HEK293 (cell line): ENCODE measurements around the gene NLGN1.

Source experiments
- CTCF ChIA-PET: fragments of 350-600 bp; formaldehyde crosslinking; extraction: SDS; loops from one replicate; lab custom pipeline; 2021; ENCODE audit warnings: antibody characterized with exemption; lab: Yijun Ruan, JAX
- POLR2A ChIA-PET: fragments of 300-600 bp; formaldehyde crosslinking; extraction: SDS; loops from one replicate; lab custom pipeline; 2020; ENCODE audit warnings: antibody characterized with exemption, inconsistent platforms; lab: Yijun Ruan, JAX
- H3K27ac ChIP-seq: fragments of 200-500 bp; sonication (Bioruptor generic); 2 replicates; pipeline ENCODE4 v1.5.1; 2014; ENCODE audit warnings: low read depth, low read length, control low read depth, inconsistent platforms; ENCODE audit errors: extremely low read depth
- H3K36me3 ChIP-seq, 2 experiments: fragments of 200-500 bp in 1 of 2; sonication (Bioruptor generic) in 1 of 2; 1 replicate in 1 of 2; 2 replicates in 1 of 2; pipeline ENCODE4 v1.5.1; 2014 to 2017; ENCODE audit warnings: inconsistent platforms in 2 of 2, low read length in 2 of 2; ENCODE audit not compliant: control insufficient read depth in 2 of 2, insufficient read depth in 1 of 2
- H3K4me1 ChIP-seq: fragments of 200-500 bp; sonication (Bioruptor generic); 2 replicates; pipeline ENCODE4 v1.5.1; 2014; ENCODE audit warnings: mild to moderate bottlenecking, low read length, inconsistent platforms; ENCODE audit not compliant: control insufficient read depth, insufficient read depth
- H3K4me3 ChIP-seq: 2 replicates; pipeline ENCODE4 v1.5.1; 2011; ENCODE audit warnings: low read depth, mild to moderate bottlenecking, control low read depth, low read length, moderate library complexity
- H3K9me3 ChIP-seq: fragments of 200-500 bp; sonication (Bioruptor generic); 2 replicates; pipeline ENCODE4 v1.5.1; 2014; ENCODE audit warnings: low read depth, low read length, inconsistent platforms; ENCODE audit not compliant: control insufficient read depth, insufficient read depth
- HOXC10 ChIP-seq: sonication (generic); formaldehyde crosslinking; IDR thresholded peaks from 2 replicates; pipeline ENCODE4 v1.8.1; 2023; ENCODE audit warnings: mild to moderate bottlenecking, missing genetic modification reagents
- OVOL3 ChIP-seq: fragments of 450-650 bp; formaldehyde crosslinking; IDR thresholded peaks from 2 replicates; pipeline ENCODE4 v1.5.1; 2016; ENCODE audit warnings: missing biosample characterization, missing genetic modification characterization
- PRDM4 ChIP-seq: fragments of 450-650 bp; formaldehyde crosslinking; IDR thresholded peaks from 2 replicates; pipeline ENCODE4 v1.5.1; 2017; ENCODE audit warnings: missing biosample characterization, missing genetic modification characterization
- SCRT1 ChIP-seq: fragments of 450-650 bp; formaldehyde crosslinking; IDR thresholded peaks from 2 replicates; pipeline ENCODE4 v1.5.1; 2016; ENCODE audit warnings: missing biosample characterization, missing genetic modification characterization, borderline replicate concordance
- SCRT2 ChIP-seq: fragments of 450-650 bp; formaldehyde crosslinking; IDR thresholded peaks from 2 replicates; pipeline ENCODE4 v1.5.1; 2016; ENCODE audit warnings: missing biosample characterization, missing genetic modification characterization
- ZBTB1 ChIP-seq: fragments of 450-650 bp; formaldehyde crosslinking; IDR thresholded peaks from 2 replicates; pipeline ENCODE4 v1.5.1; 2016; ENCODE audit warnings: missing biosample characterization, missing genetic modification characterization
- ZBTB10 ChIP-seq: fragments of 450-650 bp; formaldehyde crosslinking; IDR thresholded peaks from 2 replicates; pipeline ENCODE4 v1.5.1; 2016; ENCODE audit warnings: missing biosample characterization, missing genetic modification characterization
- ZNF121 ChIP-seq: fragments of 450-650 bp; formaldehyde crosslinking; IDR thresholded peaks from 2 replicates; pipeline ENCODE4 v1.5.1; 2016; ENCODE audit warnings: missing biosample characterization, missing genetic modification characterization
- ZNF239 ChIP-seq: fragments of 450-650 bp; formaldehyde crosslinking; IDR thresholded peaks from 2 replicates; pipeline ENCODE4 v1.5.1; 2016; ENCODE audit warnings: missing biosample characterization, missing genetic modification characterization
- ZNF530 ChIP-seq: fragments of 450-650 bp; formaldehyde crosslinking; IDR thresholded peaks from 2 replicates; pipeline ENCODE4 v1.5.1; 2016; ENCODE audit warnings: low read depth, missing biosample characterization, missing genetic modification characterization
- ZNF549 ChIP-seq: fragments of 450-650 bp; IDR thresholded peaks from 2 replicates; pipeline ENCODE4 v1.5.1; 2018; ENCODE audit warnings: missing biosample characterization, missing genetic modification characterization, mild to moderate bottlenecking, inconsistent platforms, moderate library complexity
- ZNF555 ChIP-seq: fragments of 450-650 bp; formaldehyde crosslinking; conservative IDR thresholded peaks from 2 replicates; pipeline ENCODE4 v1.5.1; 2017; ENCODE audit warnings: missing biosample characterization, mild to moderate bottlenecking, missing genetic modification characterization, inconsistent platforms
- ZNF600 ChIP-seq: fragments of 450-650 bp; formaldehyde crosslinking; IDR thresholded peaks from 2 replicates; pipeline ENCODE4 v1.5.1; 2016; ENCODE audit warnings: missing biosample characterization, missing genetic modification characterization
- ZNF626 ChIP-seq: fragments of 450-650 bp; sonication (Bioruptor Pico); formaldehyde crosslinking; IDR thresholded peaks from 2 replicates; pipeline ENCODE4 v1.5.1; 2018; ENCODE audit warnings: missing biosample characterization, missing genetic modification characterization, inconsistent platforms
- ZNF830 ChIP-seq: fragments of 450-650 bp; IDR thresholded peaks from 2 replicates; pipeline ENCODE4 v1.5.0; 2018; ENCODE audit warnings: missing biosample characterization, missing genetic modification characterization, low read depth, mild to moderate bottlenecking, moderate library complexity
- TF ChIP-seq, protein P1 (sequence below): fragments of 450-650 bp; formaldehyde crosslinking; IDR thresholded peaks from 2 replicates; pipeline ENCODE4 v1.5.1; 2016; ENCODE audit warnings: missing biosample characterization, missing genetic modification characterization
- TF ChIP-seq, protein P2 (sequence below): fragments of 450-650 bp; formaldehyde crosslinking; IDR thresholded peaks from 2 replicates; pipeline ENCODE4 v1.5.1; 2016; ENCODE audit warnings: missing biosample characterization, missing genetic modification characterization, low read depth

NLGN1 gene

GRCh38 chr3:173709026-173709425, 311.5 kb downstream of the NLGN1 start (continued):
- TF ChIP-seq ZNF530 = no peak
- TF ChIP-seq, all 188 proteins: peak for 0

DNA sequence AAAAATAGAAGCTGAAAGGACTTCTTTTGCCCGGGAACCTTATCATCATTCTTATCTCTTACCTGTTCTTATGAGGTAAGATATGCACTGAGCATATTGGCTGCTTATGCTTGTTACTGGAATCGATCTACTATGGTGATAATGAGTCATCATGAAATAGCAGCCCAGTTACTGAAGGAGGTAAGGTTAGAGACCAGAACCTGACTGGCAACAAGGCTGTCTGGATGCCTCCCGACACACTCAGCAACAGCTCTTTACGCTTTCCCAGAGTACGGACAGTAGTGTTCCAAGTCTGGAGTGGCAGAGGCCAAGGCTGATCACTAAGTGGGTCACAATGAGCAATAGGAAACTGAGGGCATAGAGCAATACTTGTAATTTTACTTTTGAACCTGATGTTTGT, 314.1 kb downstream of the NLGN1 start:
- Histone ChIP-seq H3K4me1 (no peaks in the 10 kb centered on the region), H3K9me3 (no peaks in the 10 kb centered on the region), H3K36me3 (no peaks in the 10 kb centered on the region), H3K27ac (no peak overlapping the region), H3K4me3 (no peak overlapping the region)
- ChIA-PET POLR2A (no interaction called here), CTCF (no interaction called here)
- TF ChIP-seq ZNF239 (tag by site-specific recombination) (no peak), ZNF600 (peak; percentile 51; the same call in 1 of the 2 replicates)

- Histone ChIP-seq H3K4me3 (no peak overlapping the region), H3K27ac (no peak overlapping the region)
- TF ChIP-seq ZNF626 = no peak
- TF ChIP-seq ZNF830 (tag by site-specific recombination) = no peak
- no peak for TF ChIP-seq HOXC10
- no peak for TF ChIP-seq OVOL3 (tag by site-specific recombination)
- TF ChIP-seq SCRT2 = no peak
- no peak for TF ChIP-seq PRDM4 (tag by site-specific recombination)
- TF ChIP-seq, protein P1, sequence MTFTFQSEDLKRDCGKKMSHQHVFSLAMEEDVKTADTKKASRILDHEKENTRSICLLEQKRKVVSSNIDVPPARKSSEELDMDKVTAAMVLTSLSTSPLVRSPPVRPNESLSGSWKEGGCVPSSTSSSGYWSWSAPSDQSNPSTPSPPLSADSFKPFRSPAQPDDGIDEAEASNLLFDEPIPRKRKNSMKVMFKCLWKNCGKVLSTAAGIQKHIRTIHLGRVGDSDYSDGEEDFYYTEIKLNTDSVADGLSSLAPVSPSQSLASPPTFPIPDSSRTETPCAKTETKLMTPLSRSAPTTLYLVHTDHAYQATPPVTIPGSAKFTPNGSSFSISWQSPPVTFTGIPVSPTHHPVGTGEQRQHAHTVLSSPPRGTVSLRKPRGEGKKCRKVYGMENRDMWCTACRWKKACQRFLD (tag by site-specific recombination) = no peak
- TF ChIP-seq ZNF549 = no peak
- TF ChIP-seq ZBTB1 (tag by site-specific recombination) = no peak
- TF ChIP-seq, all 188 proteins: peak for 0
- ChIA-PET POLR2A (no interaction called here), CTCF (no interaction called here)
- Histone ChIP-seq H3K4me1 (no peaks in the 10 kb centered on the region), H3K36me3 (no peaks in the 10 kb centered on the region), H3K9me3 (no peaks in the 10 kb centered on the region)
Observed at GRCh38 chr3:173719585-173719984, 322.0 kb downstream of the NLGN1 start.

DNA sequence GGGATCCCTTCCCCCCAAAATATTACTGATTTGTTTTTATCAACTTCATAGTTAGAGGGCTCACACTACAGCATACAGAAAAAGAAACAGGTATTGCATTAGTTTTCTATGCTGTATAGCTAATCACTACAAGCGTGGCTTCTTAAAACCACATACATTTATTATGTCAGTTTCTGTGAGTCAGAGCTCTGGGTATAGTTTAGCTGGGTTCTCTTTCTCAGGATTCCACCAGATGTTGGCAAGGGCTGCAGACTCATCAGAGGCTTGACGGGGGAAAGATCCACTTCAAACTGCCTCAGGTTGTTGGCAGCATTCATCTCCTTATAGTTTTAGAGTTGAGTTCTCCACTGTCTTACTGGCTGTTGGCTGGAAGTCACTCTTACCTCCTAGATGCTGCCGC, 328.0 kb downstream of the NLGN1 start:
- Histone ChIP-seq H3K9me3 (no peaks in the 10 kb centered on the region), H3K4me3 (no peak overlapping the region), H3K4me1 (no peaks in the 10 kb centered on the region), H3K27ac (no peak overlapping the region), H3K36me3 (no peaks in the 10 kb centered on the region)
- TF ChIP-seq, protein P2, sequence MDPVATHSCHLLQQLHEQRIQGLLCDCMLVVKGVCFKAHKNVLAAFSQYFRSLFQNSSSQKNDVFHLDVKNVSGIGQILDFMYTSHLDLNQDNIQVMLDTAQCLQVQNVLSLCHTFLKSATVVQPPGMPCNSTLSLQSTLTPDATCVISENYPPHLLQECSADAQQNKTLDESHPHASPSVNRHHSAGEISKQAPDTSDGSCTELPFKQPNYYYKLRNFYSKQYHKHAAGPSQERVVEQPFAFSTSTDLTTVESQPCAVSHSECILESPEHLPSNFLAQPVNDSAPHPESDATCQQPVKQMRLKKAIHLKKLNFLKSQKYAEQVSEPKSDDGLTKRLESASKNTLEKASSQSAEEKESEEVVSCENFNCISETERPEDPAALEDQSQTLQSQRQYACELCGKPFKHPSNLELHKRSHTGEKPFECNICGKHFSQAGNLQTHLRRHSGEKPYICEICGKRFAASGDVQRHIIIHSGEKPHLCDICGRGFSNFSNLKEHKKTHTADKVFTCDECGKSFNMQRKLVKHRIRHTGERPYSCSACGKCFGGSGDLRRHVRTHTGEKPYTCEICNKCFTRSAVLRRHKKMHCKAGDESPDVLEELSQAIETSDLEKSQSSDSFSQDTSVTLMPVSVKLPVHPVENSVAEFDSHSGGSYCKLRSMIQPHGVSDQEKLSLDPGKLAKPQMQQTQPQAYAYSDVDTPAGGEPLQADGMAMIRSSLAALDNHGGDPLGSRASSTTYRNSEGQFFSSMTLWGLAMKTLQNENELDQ (tag by site-specific recombination) = no peak
- no peak for TF ChIP-seq ZBTB10 (tag by site-specific recombination)
- no peak for TF ChIP-seq ZNF121 (tag by site-specific recombination)
- no peak for TF ChIP-seq HOXC10
- TF ChIP-seq SCRT1 = no peak
- no peak for TF ChIP-seq ZNF555
- ChIA-PET CTCF (no interaction called here), POLR2A (no interaction called here)
